IMR-90 (cell line): ENCODE measurements around the gene DPF1. TPM values are rescaled to one million over a fixed set of nuclear protein-coding genes. Genes with fewer than 3 reads are reported as not detected.

Experiments
- ATAC-seq: fragments of 200-7000 bp; cut with Tn5 transposase; 2 replicates; pipeline ENCODE4 v1.9.1; 2020; ENCODE audit warnings: low read depth, mild to moderate bottlenecking, moderate library complexity
- BruUV-seq: library from RNA; stranded (reverse); fragments of 400-500 nt; replicated peaks from 2 replicates; lab custom pipeline; 2021; lab: Mats Ljungman, UMichigan
- CTCF ChIA-PET: fragments of 300-600 bp; formaldehyde crosslinking; extraction: SDS; loops from one replicate; lab custom pipeline; 2021; ENCODE audit warnings: antibody characterized with exemption; lab: Yijun Ruan, JAX
- POLR2A ChIA-PET: fragments of 300-600 bp; sonication (Branson Sonifier 250); formaldehyde crosslinking; loops from one replicate; lab custom pipeline; 2022; ENCODE audit warnings: antibody characterized with exemption; ENCODE audit not compliant: unreplicated experiment; lab: Charles Lee
- DNase-seq: peaks from one replicate; pipeline ENCODE4 v3.0.0; 2013
- H2AFZ ChIP-seq: replicated peaks from 2 replicates; pipeline ENCODE3; 2013; ENCODE audit warnings: low read length, mild to moderate bottlenecking; ENCODE audit not compliant: poor library complexity
- H2AK5ac ChIP-seq: 2 replicates; pipeline ENCODE4 v1.6.1; 2013; ENCODE audit warnings: low read depth, low read length, inconsistent platforms
- H2AK9ac ChIP-seq: replicated peaks from 2 replicates; pipeline ENCODE3; 2013; ENCODE audit warnings: mild to moderate bottlenecking, low read depth, low read length, moderate library complexity; ENCODE audit not compliant: poor library complexity
- H2BK120ac ChIP-seq: 2 replicates; pipeline ENCODE4 v1.6.1; 2013; ENCODE audit warnings: low read depth, low read length, inconsistent platforms
- H2BK15ac ChIP-seq: 3 replicates; pipeline ENCODE4 v1.6.1; 2013; ENCODE audit warnings: low read depth, low read length, inconsistent platforms
- H2BK20ac ChIP-seq: 2 replicates; pipeline ENCODE4 v1.6.1; 2013; ENCODE audit warnings: low read depth, mild to moderate bottlenecking, inconsistent platforms, low read length, moderate library complexity
- H2BK5ac ChIP-seq: 2 replicates; pipeline ENCODE4 v1.6.1; 2013; ENCODE audit warnings: mild to moderate bottlenecking, low read depth, low read length, inconsistent platforms; ENCODE audit not compliant: poor library complexity, severe bottlenecking
- H3K14ac ChIP-seq: replicated peaks from 2 replicates; pipeline ENCODE4 v1.6.1; 2013; ENCODE audit warnings: low read depth, low read length, inconsistent platforms
- H3K18ac ChIP-seq: 2 replicates; pipeline ENCODE4 v1.6.1; 2013; ENCODE audit warnings: low read depth, low read length, control low read depth
- H3K23ac ChIP-seq: 2 replicates; pipeline ENCODE4 v1.6.1; 2013; ENCODE audit warnings: low read depth, low read length, inconsistent platforms
- H3K27ac ChIP-seq: 2 replicates; pipeline ENCODE4 v1.5.1; 2013; ENCODE audit warnings: mild to moderate bottlenecking, control low read depth, low read length; ENCODE audit not compliant: insufficient read depth
- H3K27me3 ChIP-seq: 2 replicates; pipeline ENCODE4 v1.6.1; 2013; ENCODE audit warnings: low read length; ENCODE audit not compliant: control insufficient read depth, insufficient read depth
- H3K36me3 ChIP-seq: 2 replicates; pipeline ENCODE4 v1.6.1; 2013; ENCODE audit warnings: low read length, mixed read lengths; ENCODE audit not compliant: control insufficient read depth, insufficient read depth
- H3K4ac ChIP-seq: 2 replicates; pipeline ENCODE4 v1.6.1; 2013; ENCODE audit warnings: low read depth, low read length, inconsistent platforms
- H3K4me1 ChIP-seq: 2 replicates; pipeline ENCODE4 v1.6.1; 2013; ENCODE audit warnings: low read length, mixed read lengths; ENCODE audit not compliant: control insufficient read depth, insufficient read depth
- H3K4me2 ChIP-seq: 2 replicates; pipeline ENCODE4 v1.6.1; 2013; ENCODE audit warnings: low read depth, mild to moderate bottlenecking, control low read depth, low read length, moderate library complexity
- H3K4me3 ChIP-seq: 2 replicates; pipeline ENCODE4 v1.5.1; 2013; ENCODE audit warnings: low read depth, mild to moderate bottlenecking, control low read depth, low read length, moderate library complexity; ENCODE audit not compliant: insufficient read depth
- H3K56ac ChIP-seq: 2 replicates; pipeline ENCODE4 v1.6.1; 2013; ENCODE audit warnings: low read length, inconsistent platforms; ENCODE audit not compliant: insufficient read depth; ENCODE audit errors: extremely low read depth
- H3K79me1 ChIP-seq, 2 experiments: 2 replicates each; pipeline ENCODE4 v1.6.1; 2013; ENCODE audit warnings: low read length in 2 of 2, inconsistent platforms in 1 of 2, low read depth in 1 of 2
- H3K9ac ChIP-seq: 2 replicates; pipeline ENCODE4 v1.6.1; 2013; ENCODE audit warnings: low read depth, low read length, control low read depth
- H3K9me1 ChIP-seq: 2 replicates; pipeline ENCODE4 v1.6.1; 2013; ENCODE audit warnings: low read length, inconsistent platforms; ENCODE audit not compliant: insufficient read depth
- H3K9me3 ChIP-seq: 2 replicates; pipeline ENCODE4 v1.6.1; 2013; ENCODE audit warnings: low read length; ENCODE audit not compliant: control insufficient read depth, insufficient read depth
- H4K20me1 ChIP-seq: 2 replicates; pipeline ENCODE4 v1.6.1; 2013; ENCODE audit warnings: low read length, inconsistent platforms; ENCODE audit not compliant: insufficient read depth
- H4K5ac ChIP-seq: 2 replicates; pipeline ENCODE4 v1.6.1; 2013; ENCODE audit warnings: mild to moderate bottlenecking, low read depth, low read length, control low read depth
- H4K8ac ChIP-seq, 2 experiments: 2 replicates each; pipeline ENCODE4 v1.6.1; 2013; ENCODE audit warnings: low read depth in 2 of 2, low read length in 2 of 2, control low read depth in 1 of 2, inconsistent platforms in 1 of 2
- H4K91ac ChIP-seq: 2 replicates; pipeline ENCODE4 v1.6.1; 2013; ENCODE audit warnings: low read depth, low read length, inconsistent platforms; ENCODE audit not compliant: insufficient read depth
- BHLHE40 ChIP-seq: fragments of 150-350 bp; IDR thresholded peaks from 2 replicates; pipeline ENCODE4 v1.6.1; 2016; ENCODE audit warnings: mild to moderate bottlenecking, low read depth, low read length
- FOS ChIP-seq: fragments of 150-350 bp; IDR thresholded peaks from 2 replicates; pipeline ENCODE4 v1.6.1; 2016; ENCODE audit warnings: low read depth, low read length
- MAFK ChIP-seq: IDR thresholded peaks from 2 replicates; pipeline ENCODE4 v1.6.1; 2012; ENCODE audit warnings: low read depth, low read length, improper control_type of control experiment
- MXI1 ChIP-seq: IDR thresholded peaks from 2 replicates; pipeline ENCODE4 v1.6.1; 2012; ENCODE audit warnings: low read depth, mild to moderate bottlenecking, low read length, moderate library complexity, borderline replicate concordance
- NFE2L2 ChIP-seq: fragments of 150-350 bp; IDR thresholded peaks from 2 replicates; pipeline ENCODE4 v1.6.1; 2016; ENCODE audit warnings: low read depth, mild to moderate bottlenecking, low read length
- WGBS, 2 experiments: methylation state at CpG; one replicate each; pipeline versions ENCODE4 v1.1.5 to v1.1.7; 2013; ENCODE audit warnings: missing lambda C conversion rate in 2 of 2; ENCODE audit not compliant: insufficient read length in 1 of 2; ENCODE audit errors: extremely low coverage in 2 of 2; 5-methylcytosine and 5-hydroxymethylcytosine counted together
- dilution Hi-C: fragments of 300-500 bp; cut with HindIII; formaldehyde crosslinking; loops from one replicate; pipeline ENCODE4 v1.14.3; 2018; ENCODE audit warnings: low sequenced_read_pairs; ENCODE audit not compliant: unreplicated experiment
- in situ Hi-C: fragments of 300-500 bp; cut with MboI; formaldehyde crosslinking; loops from 3 replicates; pipeline ENCODE4 v1.14.3; 2019; ENCODE audit warnings: low sequenced_read_pairs, inconsistent platforms, mixed read lengths
- intact Hi-C: fragments of 100-400 bp; cut with micrococcal nuclease; formaldehyde crosslinking; loops from 2 replicates; pipeline ENCODE4 v1.10.0; 2022
- polyA plus RNA-seq, 3 experiments: library from polyadenylated mRNA; depleted of rRNA; stranded (reverse); fragments of >200 nt; gene quantifications; 2 replicates each; pipeline ENCODE4 v1.2.3, GENCODE V29; 2012; ENCODE audit warnings: low replicate concordance in 1 of 3
- total RNA-seq: library from RNA; depleted of rRNA; stranded (reverse); fragments of >200 nt; gene quantifications from 2 replicates; pipeline ENCODE4 v1.2.3, GENCODE V29; 2012

The DPF1 gene
- total and polyA plus RNA-seq, 2 of the 4 experiments (the other 2 are of a cell fraction) = 3.2 to 5.5 TPM

DNA sequence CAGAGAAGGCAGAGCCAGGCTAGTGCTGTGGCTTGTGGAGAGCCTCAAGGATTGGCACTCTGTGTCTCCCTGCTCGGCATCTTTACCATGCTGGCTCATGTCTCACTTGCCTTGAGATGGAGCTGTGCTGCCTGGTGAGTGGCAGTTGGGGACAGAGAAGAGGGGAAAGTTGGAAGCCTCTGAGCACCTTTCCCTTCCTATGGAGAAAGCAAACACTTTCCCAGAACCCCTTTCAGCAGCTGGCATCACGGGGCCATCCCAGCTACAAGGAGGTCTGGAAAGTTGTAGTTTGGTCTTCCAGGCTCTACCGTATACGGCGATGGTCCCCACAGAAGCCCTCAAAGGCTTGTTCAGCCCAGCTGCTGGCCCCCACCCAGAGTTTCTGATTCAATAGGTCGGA, 58.7 kb downstream of the DPF1 start:
- DNase-seq (no peak), ATAC-seq (no peak)
- H3K18ac ChIP-seq = no peak overlapping the region
- intact Hi-C loops (no loop called here), dilution Hi-C loops (no loop called here), in situ Hi-C loops (no loop called here)
- no peak overlapping the region for H3K9ac ChIP-seq
- no peak overlapping the region for H4K8ac ChIP-seq
- no peak overlapping the region for H2BK20ac ChIP-seq
- H3K23ac ChIP-seq = no peak overlapping the region
- 100% methylated on average over 3 of the region's 6 CpGs; no CpG with 5 or more reads in 1 of the 2 experiments for WGBS, 2 experiments
- H4K91ac ChIP-seq = no peak overlapping the region
- no peaks in the 10 kb centered on the region for H3K4me1 ChIP-seq
- no peak overlapping the region for H3K4me2 ChIP-seq
- no peak overlapping the region for H3K4ac ChIP-seq
- H3K36me3 ChIP-seq = peaks cover 37% of the 10 kb centered on the region
- no peaks in the 10 kb centered on the region for H3K9me1 ChIP-seq
- no peaks in the 10 kb centered on the region for H4K20me1 ChIP-seq
- TF ChIP-seq NFE2L2 (no peak), MAFK (no peak), MXI1 (no peak), FOS (no peak), BHLHE40 (no peak)
- H3K14ac ChIP-seq = no peak overlapping the region
- H2AFZ ChIP-seq = no peak overlapping the region
- BruUV-seq = no TSS peak
- no peak overlapping the region for H3K27ac ChIP-seq
- no peak overlapping the region for H3K4me3 ChIP-seq
- peaks cover 0 to 9% of the 10 kb centered on the region in 2 experiments; a peak in 1 of 4 replicates for H3K79me1 ChIP-seq
- no peak overlapping the region for H2BK15ac ChIP-seq
- no peak overlapping the region for H2AK9ac ChIP-seq
- no peak overlapping the region for H2AK5ac ChIP-seq
- ChIA-PET POLR2A (no interaction called here), CTCF (no interaction called here)
- no peak overlapping the region for H2BK5ac ChIP-seq
- no peak overlapping the region for H3K56ac ChIP-seq
- no peak overlapping the region for H4K5ac ChIP-seq
- H2BK120ac ChIP-seq = no peak overlapping the region
- H3K9me3 ChIP-seq = peaks cover 6% of the 10 kb centered on the region; the same call in 1 of the 2 replicates
- no peaks in the 10 kb centered on the region for H3K27me3 ChIP-seq
